Activated CD4-positive, alpha-beta T cell treated with anti-CD3 and anti-CD28 coated beads for 36 hours (primary cell): Measurements from ENCODE around the gene NFATC1. TPM values are rescaled to one million over a fixed set of nuclear protein-coding genes. Genes with fewer than 3 reads are reported as not detected.
A peak's percentile ranks its signal among the peaks of the same experiment; 100 is the strongest.

Experiments used
- ATAC-seq: fragments of 200-7000 bp; cut with Tn5 transposase; one replicate; pipeline ENCODE4 v1.10.0; 2021; ENCODE audit warnings: mild to moderate bottlenecking, moderate library complexity
- CTCF ChIA-PET: fragments of 350-600 bp; sonication (Branson Sonifier 250); formaldehyde crosslinking; loops from one replicate; lab custom pipeline; 2021; ENCODE audit warnings: antibody characterized with exemption; lab: Charles Lee
- POLR2A ChIA-PET: fragments of 350-600 bp; sonication (Branson Sonifier 250); formaldehyde crosslinking; loops from one replicate; lab custom pipeline; 2021; ENCODE audit warnings: antibody characterized with exemption, inconsistent platforms; lab: Charles Lee
- DNase-seq: peaks from one replicate; pipeline ENCODE4 v3.0.0-alpha.2; 2020
- H3K27ac Mint-ChIP-seq: one replicate; pipeline ENCODE4 v1.8.0; 2021; ENCODE audit warnings: mixed read lengths
- H3K27me3 Mint-ChIP-seq: one replicate; pipeline ENCODE4 v1.8.0; 2021; ENCODE audit warnings: mixed read lengths
- H3K36me3 Mint-ChIP-seq: one replicate; pipeline ENCODE4 v1.8.0; 2021; ENCODE audit warnings: low read depth, mixed read lengths
- H3K4me1 Mint-ChIP-seq: one replicate; pipeline ENCODE4 v1.8.0; 2021; ENCODE audit warnings: mixed read lengths
- H3K4me3 Mint-ChIP-seq: one replicate; pipeline ENCODE4 v1.8.0; 2021; ENCODE audit warnings: mild to moderate bottlenecking, moderate library complexity, mixed read lengths
- H3K9me3 Mint-ChIP-seq: one replicate; pipeline ENCODE4 v1.8.0; 2021; ENCODE audit warnings: low read depth, mixed read lengths
- intact Hi-C, 2 experiments: fragments of 100-400 bp; cut with DNase I in 1 of 2; cut with micrococcal nuclease in 1 of 2; formaldehyde crosslinking; loops; one replicate each; pipeline versions ENCODE4 v1.14.2 to v1.15.1; 2022 to 2024; cut with DNase I, micrococcal nuclease
- total RNA-seq, 2 experiments: library from RNA; stranded (reverse); gene quantifications; one replicate each; pipeline ENCODE4 v1.2.3, GENCODE V29; 2021

NFATC1 gene
- total RNA-seq, 2 experiments from 2014 or later, result 96.0 to 104 TPM

DNA sequence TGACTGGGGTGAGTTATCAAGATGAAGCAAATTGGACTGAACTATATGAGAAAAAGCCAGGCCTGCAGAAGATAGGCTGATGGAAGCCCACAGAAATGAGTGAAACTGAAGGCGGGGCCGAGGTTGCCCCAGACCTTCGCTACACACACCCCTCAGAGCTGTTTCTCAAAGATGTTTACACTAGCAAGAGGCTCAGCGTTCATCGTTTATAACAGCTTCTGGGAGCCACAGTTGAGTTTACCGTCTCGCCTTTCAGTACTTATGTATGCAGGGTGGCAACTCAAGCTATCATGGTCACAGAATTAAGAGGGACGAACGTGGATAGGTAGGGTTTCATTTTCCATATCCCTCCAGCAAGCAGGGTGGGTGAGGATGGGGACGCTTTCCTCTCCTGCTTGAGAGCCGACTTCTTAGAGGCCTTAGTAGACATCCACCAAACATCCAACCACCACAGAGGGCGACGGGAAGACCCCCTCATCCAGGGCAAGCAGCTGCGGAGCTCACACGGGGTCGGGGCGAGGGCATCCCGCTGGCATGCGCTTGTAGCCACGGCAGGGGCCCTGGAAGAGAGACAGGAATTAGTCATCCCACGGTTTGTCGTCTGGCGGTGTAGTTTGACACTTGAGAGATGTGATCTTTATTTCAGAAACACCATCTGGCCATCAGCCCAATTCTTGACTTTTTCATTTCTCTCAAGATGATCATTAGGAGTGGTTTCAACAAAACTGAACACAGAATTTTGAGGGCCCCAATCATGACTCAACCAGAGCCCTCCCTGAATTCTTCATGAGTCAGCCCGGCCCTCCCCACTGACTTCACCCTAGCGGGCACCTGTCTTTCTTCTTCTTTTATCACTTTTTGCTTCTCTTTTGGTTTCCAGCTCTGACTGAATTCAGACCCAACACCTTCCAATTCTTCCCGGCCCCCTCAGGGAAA is 174.8 kb downstream of the NFATC1 start:
- H3K36me3 Mint-ChIP-seq, result peaks cover 6% of the 10 kb centered on the region
- ChIA-PET CTCF (no interaction called here), POLR2A (interaction anchor here (0.6 kb wide), 1 partner anchor 47 kb away, joined by 3 read pairs; no protein-coding TSS in a partner anchor)
- H3K27ac Mint-ChIP-seq, result peak overlapping the region; percentile 33
- H3K4me3 Mint-ChIP-seq, result no peak overlapping the region
- ATAC-seq (peak; percentile 81), DNase-seq (peak; percentile 53)
- intact Hi-C loops, result no loop called here
- H3K9me3 Mint-ChIP-seq, result peaks cover 9% of the 10 kb centered on the region
- H3K27me3 Mint-ChIP-seq, result no peaks in the 10 kb centered on the region
- peaks cover 9% of the 10 kb centered on the region for H3K4me1 Mint-ChIP-seq

- intact Hi-C loops, result no loop called here
- ChIA-PET CTCF (no interaction called here), POLR2A (interaction anchor here (0.6 kb wide), 1 partner anchor 48 kb away, joined by 3 read pairs; no protein-coding TSS in a partner anchor)
- ATAC-seq, result no peak
- Mint-ChIP-seq H3K4me1 (peaks cover 9% of the 10 kb centered on the region), H3K9me3 (peaks cover 9% of the 10 kb centered on the region), H3K27me3 (no peaks in the 10 kb centered on the region), H3K4me3 (no peak overlapping the region), H3K27ac (no peak overlapping the region), H3K36me3 (peaks cover 6% of the 10 kb centered on the region)
- peak; percentile 1 for DNase-seq
These were observed 175.7 kb downstream of the NFATC1 start for GRCh38 chr18:79571211-79572092.

DNA sequence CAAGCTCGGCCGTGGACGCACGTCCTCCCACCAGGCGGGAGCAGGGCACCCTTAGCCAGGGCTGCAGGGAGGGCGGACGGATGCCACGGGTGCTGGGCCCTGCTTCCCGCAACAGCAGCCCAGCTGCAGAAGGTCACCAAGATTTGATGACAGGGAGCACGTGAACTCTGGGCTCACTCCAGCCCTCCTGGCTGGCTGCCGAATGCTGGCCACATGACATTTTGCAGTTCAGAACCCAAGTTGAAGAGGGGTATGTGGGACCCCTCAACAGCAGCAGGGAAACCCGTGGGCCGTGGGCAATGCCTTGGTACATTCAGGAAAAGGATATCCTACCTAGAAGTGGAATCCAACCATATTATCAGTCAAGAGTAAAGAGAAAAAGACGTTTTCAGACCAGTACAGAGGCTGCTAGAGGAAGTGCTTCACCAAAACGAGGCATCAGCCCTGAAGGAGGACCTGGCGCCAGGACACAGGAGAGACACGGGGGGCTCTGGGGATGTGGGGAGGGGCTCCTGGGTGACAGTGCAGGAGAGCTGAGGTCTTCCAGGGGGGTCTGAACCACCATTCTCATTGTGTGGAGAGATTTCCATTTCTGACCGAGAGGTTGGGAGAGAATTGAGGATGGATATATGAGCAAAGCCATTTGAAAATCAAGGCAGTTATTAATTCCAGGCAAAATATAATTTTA is 176.5 kb downstream of the NFATC1 start:
- CTCF ChIA-PET, result interaction anchor here (0.7 kb wide), 1 partner anchor 229 kb away, joined by 3 read pairs; no protein-coding TSS in a partner anchor
- POLR2A ChIA-PET, result interaction anchor here (0.5 kb wide), 1 partner anchor 540 kb away, joined by 4 read pairs; no protein-coding TSS in a partner anchor
- Mint-ChIP-seq H3K4me3 (no peak overlapping the region), H3K27ac (no peak overlapping the region), H3K27me3 (no peaks in the 10 kb centered on the region), H3K4me1 (peaks cover 9% of the 10 kb centered on the region), H3K9me3 (peaks cover 9% of the 10 kb centered on the region), H3K36me3 (peaks cover 6% of the 10 kb centered on the region)
- no peak for ATAC-seq
- no peak for DNase-seq
- intact Hi-C loops, result no loop called here

GRCh38 chr18:79572848-79573451 is 177.2 kb downstream of the NFATC1 start:
- Mint-ChIP-seq H3K4me1 (peaks cover 9% of the 10 kb centered on the region), H3K27me3 (no peaks in the 10 kb centered on the region), H3K27ac (no peak overlapping the region), H3K4me3 (no peak overlapping the region), H3K36me3 (peaks cover 6% of the 10 kb centered on the region), H3K9me3 (peaks cover 9% of the 10 kb centered on the region)
- intact Hi-C loops, result no loop called here
- DNase-seq (no peak), ATAC-seq (no peak)
- CTCF ChIA-PET, result interaction anchor here (0.7 kb wide), 1 partner anchor 229 kb away, joined by 3 read pairs; no protein-coding TSS in a partner anchor
- POLR2A ChIA-PET, result interaction anchor here (0.5 kb wide), 1 partner anchor 539 kb away, joined by 4 read pairs; no protein-coding TSS in a partner anchor

DNA sequence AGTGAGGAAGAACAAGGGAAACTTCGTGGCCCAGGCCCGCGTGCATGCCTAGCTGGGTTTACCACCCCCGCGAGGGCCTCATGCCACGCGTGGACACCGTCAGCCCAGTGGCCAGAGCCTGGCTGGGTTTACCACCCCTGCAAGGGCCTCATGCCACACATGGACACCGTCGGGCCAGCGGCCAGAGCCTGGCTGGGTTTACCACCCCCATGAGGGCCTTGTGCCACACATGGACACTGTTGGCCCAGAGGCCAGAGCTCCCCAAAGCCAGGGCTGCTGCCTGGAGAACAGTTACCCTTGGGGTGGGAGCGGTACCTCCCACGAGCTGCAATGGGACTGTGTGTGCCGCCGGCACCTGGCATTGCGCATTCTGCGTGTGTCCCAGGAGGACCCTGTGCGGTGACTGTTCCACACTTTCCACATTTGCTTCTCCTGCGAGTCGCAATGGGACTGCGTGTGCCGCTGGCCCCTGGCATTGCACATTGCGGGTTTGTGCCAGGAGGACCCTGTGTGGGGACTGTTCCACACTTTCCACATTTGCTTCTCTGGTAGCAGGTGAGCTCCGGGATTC is 178.3 kb downstream of the NFATC1 start:
- ChIA-PET POLR2A (no interaction called here), CTCF (no interaction called here)
- no peak overlapping the region for H3K4me3 Mint-ChIP-seq
- H3K4me1 Mint-ChIP-seq, result peaks cover 9% of the 10 kb centered on the region
- ATAC-seq (no peak), DNase-seq (peak; percentile 2)
- peaks cover 9% of the 10 kb centered on the region for H3K9me3 Mint-ChIP-seq
- H3K36me3 Mint-ChIP-seq, result peaks cover 6% of the 10 kb centered on the region
- intact Hi-C loops, result no loop called here
- no peaks in the 10 kb centered on the region for H3K27me3 Mint-ChIP-seq
- H3K27ac Mint-ChIP-seq, result no peak overlapping the region

DNA sequence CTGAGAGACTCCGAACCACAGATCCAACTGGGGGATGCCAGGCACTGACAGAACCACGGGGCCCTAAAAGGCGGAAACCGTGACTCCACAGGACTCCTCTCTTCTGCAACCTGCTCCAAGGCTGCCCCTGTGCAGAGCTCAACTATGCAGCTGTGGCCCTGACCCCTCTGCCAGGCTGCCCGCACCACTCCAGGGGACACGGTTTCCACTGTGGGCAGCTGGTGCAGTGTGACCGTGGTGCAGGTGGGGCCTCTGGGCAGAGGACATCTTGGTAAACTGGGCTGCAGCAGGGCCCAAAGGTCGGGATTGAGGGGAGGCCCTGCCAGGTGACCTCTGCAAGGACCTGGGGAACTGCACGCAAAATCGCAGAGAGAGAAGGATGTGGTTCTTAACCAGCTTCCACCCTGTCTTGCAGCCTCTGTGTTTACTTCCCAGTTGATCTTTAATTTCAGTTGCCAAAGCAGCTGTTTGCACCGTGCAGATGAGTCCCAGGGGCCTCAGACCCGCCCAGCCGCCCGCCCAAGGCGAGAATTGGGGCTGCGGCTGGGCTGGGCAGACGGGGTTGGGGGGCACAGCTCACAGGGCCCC is 179.3 kb downstream of the NFATC1 start:
- Mint-ChIP-seq H3K4me1 (peaks cover 9% of the 10 kb centered on the region), H3K27me3 (no peaks in the 10 kb centered on the region), H3K27ac (no peak overlapping the region), H3K9me3 (peaks cover 9% of the 10 kb centered on the region), H3K4me3 (no peak overlapping the region), H3K36me3 (peaks cover 6% of the 10 kb centered on the region)
- intact Hi-C loops, result no loop called here
- CTCF ChIA-PET, result interaction anchor here (0.8 kb wide), 1 partner anchor 50 kb away, joined by 4 read pairs; no protein-coding TSS in a partner anchor
- DNase-seq (peak; percentile 3), ATAC-seq (no peak)
- POLR2A ChIA-PET, result interaction anchor here (0.6 kb wide), 1 partner anchor 52 kb away, joined by 5 read pairs; no protein-coding TSS in a partner anchor

DNA sequence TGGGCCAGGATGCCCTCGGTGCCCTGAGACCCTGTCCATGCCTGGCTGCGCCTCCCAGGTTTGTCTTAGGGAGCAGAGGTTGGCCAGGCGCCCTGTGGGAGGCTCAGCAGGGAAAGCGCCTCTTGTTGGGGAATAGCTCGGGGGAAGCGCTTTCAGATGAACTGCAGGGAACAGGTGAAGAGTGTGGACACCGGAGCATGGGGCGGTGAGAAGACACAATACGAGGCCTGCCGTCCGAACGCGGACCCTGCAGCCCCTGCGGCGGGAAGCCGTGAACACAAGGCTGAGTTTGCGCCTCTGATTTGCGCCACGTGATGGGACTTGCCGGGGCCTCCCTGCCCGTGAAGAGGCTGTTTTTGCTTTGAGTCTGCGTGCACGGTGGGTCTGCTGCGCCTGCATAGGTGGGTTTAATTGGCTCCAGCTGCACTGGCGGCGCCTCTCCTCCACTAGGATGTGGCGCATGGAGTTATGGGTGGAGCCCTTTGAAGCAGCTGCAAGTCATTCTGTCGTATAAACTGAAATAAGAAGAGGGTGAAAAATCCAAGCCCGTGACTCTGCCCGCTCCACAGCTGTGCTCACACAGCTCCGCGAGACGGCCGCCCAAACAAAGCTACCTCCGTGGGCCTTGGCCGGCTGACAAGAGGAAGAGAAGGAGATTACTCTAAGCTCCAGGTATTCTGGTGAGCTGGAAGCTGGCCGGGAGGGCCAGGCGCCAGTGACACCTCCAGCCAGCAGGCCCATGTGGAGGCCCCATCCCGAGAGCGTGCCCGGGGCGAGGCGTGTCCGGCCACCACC is 180.4 kb downstream of the NFATC1 start:
- Mint-ChIP-seq H3K27ac (no peak overlapping the region), H3K27me3 (no peaks in the 10 kb centered on the region), H3K36me3 (peaks cover 6% of the 10 kb centered on the region), H3K4me1 (peaks cover 2% of the 10 kb centered on the region), H3K4me3 (no peak overlapping the region), H3K9me3 (peaks cover 9% of the 10 kb centered on the region)
- ChIA-PET CTCF (no interaction called here), POLR2A (no interaction called here)
- ATAC-seq (no peak), DNase-seq (no peak)
- intact Hi-C loops, result no loop called here

DNA sequence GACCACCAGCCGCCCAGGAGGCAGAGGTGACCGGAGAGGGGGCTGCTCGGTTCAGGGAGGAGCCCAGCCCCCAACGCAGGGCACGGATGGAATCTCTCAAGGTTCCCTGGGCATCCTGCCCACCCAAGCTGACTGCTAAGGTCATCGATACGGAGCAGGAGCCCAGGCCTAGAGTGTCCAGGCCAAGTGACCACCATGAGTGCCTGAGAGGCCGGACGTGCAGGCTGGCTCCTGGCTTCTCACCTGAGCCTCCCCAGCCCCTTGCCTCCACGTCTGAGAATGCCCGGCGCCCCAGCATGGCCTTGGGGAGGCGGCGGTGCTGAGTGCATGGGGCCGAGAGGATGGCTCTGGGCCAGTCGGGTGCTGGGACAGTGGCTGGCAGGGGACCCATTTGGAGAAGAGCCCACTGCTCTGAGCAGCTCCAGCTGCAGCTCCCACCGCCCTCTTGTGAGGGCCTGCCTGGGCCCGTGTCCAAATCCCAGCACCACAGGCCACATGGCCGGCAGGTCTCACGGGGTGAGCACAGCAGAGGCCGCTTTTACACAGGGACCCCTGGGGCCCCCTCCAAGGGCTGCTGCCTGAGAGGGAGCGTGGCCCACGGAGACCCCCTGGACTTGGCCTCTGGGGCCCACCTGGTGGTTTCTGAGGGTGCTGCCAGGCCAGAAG is 181.1 kb downstream of the NFATC1 start:
- no peak for ATAC-seq

More for the DNA sequence above, 181.1 kb downstream of the NFATC1 start:
- H3K9me3 Mint-ChIP-seq, result peaks cover 9% of the 10 kb centered on the region
- no peak overlapping the region for H3K4me3 Mint-ChIP-seq
- no peaks in the 10 kb centered on the region for H3K27me3 Mint-ChIP-seq
- H3K36me3 Mint-ChIP-seq, result peaks cover 6% of the 10 kb centered on the region
- intact Hi-C loops, result no loop called here
- CTCF ChIA-PET, result no interaction called here
- peaks cover 2% of the 10 kb centered on the region for H3K4me1 Mint-ChIP-seq
- H3K27ac Mint-ChIP-seq, result no peak overlapping the region
- DNase-seq, result no peak
- POLR2A ChIA-PET, result no interaction called here
